HepG2 (cell line): ENCODE data around the gene PRCD. TPM values are rescaled to one million over a fixed set of nuclear protein-coding genes. Genes with fewer than 3 reads are reported as not detected.

Experiments used
- ARID5B ChIP-seq: IDR thresholded peaks from 2 replicates; pipeline ENCODE4 v1.4.0; 2020; ENCODE audit warnings: mild to moderate bottlenecking, missing genetic modification reagents
- ERF ChIP-seq: IDR thresholded peaks from 2 replicates; pipeline ENCODE4 v1.6.1; 2018; ENCODE audit warnings: missing biosample characterization, missing genetic modification reagents
- GMEB2 ChIP-seq: IDR thresholded peaks from 2 replicates; pipeline ENCODE4 v1.6.1; 2016; ENCODE audit warnings: missing biosample characterization, missing genetic modification reagents, low read depth
- HNRNPLL ChIP-seq: fragments of 200-400 bp; formaldehyde crosslinking; IDR thresholded peaks from 2 replicates; pipeline ENCODE4 v1.6.1; 2017; ENCODE audit warnings: mild to moderate bottlenecking, low read depth, low read length; ENCODE audit not compliant: poor library complexity, severe bottlenecking
- KDM5B ChIP-seq: sonication (generic); formaldehyde crosslinking; IDR thresholded peaks from 2 replicates; pipeline ENCODE4 v1.4.0; 2020; ENCODE audit warnings: missing genetic modification reagents, mild to moderate bottlenecking, borderline replicate concordance
- MATR3 ChIP-seq: sonication (generic); formaldehyde crosslinking; IDR thresholded peaks from 2 replicates; pipeline ENCODE4 v1.4.0; 2020; ENCODE audit warnings: missing genetic modification reagents
- RFXAP ChIP-seq: sonication (generic); formaldehyde crosslinking; IDR thresholded peaks from 2 replicates; pipeline ENCODE4 v1.4.0; 2020; ENCODE audit warnings: missing genetic modification reagents, borderline replicate concordance
- SP1 ChIP-seq, 2 experiments: fragments of 450-650 bp in 1 of 2; sonication (generic) in 1 of 2; formaldehyde crosslinking in 1 of 2; IDR thresholded peaks; 2 replicates each; pipeline versions ENCODE4 v1.4.0 to v1.6.1; 2016 to 2020; ENCODE audit warnings: missing genetic modification reagents in 1 of 2
- TARDBP ChIP-seq: sonication (generic); formaldehyde crosslinking; IDR thresholded peaks from 2 replicates; pipeline ENCODE4 v1.8.0; 2022; ENCODE audit warnings: mild to moderate bottlenecking, missing genetic modification reagents
- ZNF329 ChIP-seq: sonication (generic); formaldehyde crosslinking; IDR thresholded peaks from 2 replicates; pipeline ENCODE4 v1.9.0; 2021; ENCODE audit warnings: low read depth, mild to moderate bottlenecking, missing genetic modification reagents
- ZNF33A ChIP-seq: sonication (generic); formaldehyde crosslinking; IDR thresholded peaks from 2 replicates; pipeline ENCODE4 v1.5.1; 2020; ENCODE audit warnings: missing genetic modification reagents, mild to moderate bottlenecking, moderate library complexity, borderline replicate concordance
- ZNF563 ChIP-seq: sonication (generic); formaldehyde crosslinking; IDR thresholded peaks from 2 replicates; pipeline ENCODE4 v1.8.0; 2022; ENCODE audit warnings: mild to moderate bottlenecking, moderate library complexity, missing genetic modification reagents
- ZNF660 ChIP-seq: sonication (generic); formaldehyde crosslinking; IDR thresholded peaks from 2 replicates; pipeline ENCODE4 v1.5.1; 2020; ENCODE audit warnings: mild to moderate bottlenecking, low read depth, missing genetic modification reagents, borderline replicate concordance
- ZNF687 ChIP-seq: sonication (generic); formaldehyde crosslinking; IDR thresholded peaks from 2 replicates; pipeline ENCODE4 v1.5.1; 2020; ENCODE audit warnings: mild to moderate bottlenecking, missing genetic modification reagents, moderate library complexity
- ZSCAN21 ChIP-seq: sonication (generic); formaldehyde crosslinking; IDR thresholded peaks from 2 replicates; pipeline ENCODE4 v1.8.0; 2022; ENCODE audit warnings: mild to moderate bottlenecking, missing genetic modification reagents, moderate library complexity, borderline replicate concordance
- ZSCAN9 ChIP-seq: IDR thresholded peaks from 2 replicates; pipeline ENCODE4 v1.6.1; 2016; ENCODE audit warnings: borderline replicate concordance
- polyA plus RNA-seq, 8 experiments: library from polyadenylated mRNA; depleted of rRNA in 3 of 8; stranded (reverse) in 7 of 8; unstranded in 1 of 8; fragments of >200 nt; fragmentation: Illumina TruSeq in 4 of 8; extraction: Trizol in 4 of 8; gene quantifications; 2 replicates each; pipeline versions ENCODE4 v1.2.1 to v1.2.3, GENCODE V29; 2011 to 2016; ENCODE audit warnings: low read depth in 4 of 8, missing spikeins in 1 of 8, mixed read lengths in 1 of 8; ENCODE audit not compliant: insufficient read depth in 1 of 8
- total RNA-seq, 5 experiments: library from RNA; depleted of rRNA; stranded (reverse); fragments of >200 nt; fragmentation: Illumina TruSeq; extraction: Trizol; gene quantifications; 2 replicates each; pipeline ENCODE4 v1.2.3, GENCODE V29; 2016; ENCODE audit warnings: low read depth in 1 of 5

Gene PRCD
- total and polyA plus RNA-seq, 2 of the 13 experiments (the other 11 are each of a cell fraction or from before 2014, with no cell fraction given), result 0.51 TPM; not detected in 1

- TF ChIP-seq ARID5B, result peak; percentile 21; the same call in 1 of the 2 replicates
- 0 out of 2 replicates have a peak, but pooled peaks have one; percentile 29 for TF ChIP-seq TARDBP
- no peak for TF ChIP-seq GMEB2
- TF ChIP-seq ZNF687 (CRISPR knock-in tag), result peak; percentile 94
- TF ChIP-seq ERF (CRISPR knock-in tag), result peak; percentile 57; the same call in 1 of the 2 replicates
- TF ChIP-seq HNRNPLL, result peak; percentile 28
- TF ChIP-seq ZSCAN21, result peak; percentile 75; the same call in 1 of the 2 replicates
- no peak for TF ChIP-seq SP1 (IDR thresholded peaks at IDR 0.05)
- peak; percentile 57 for TF ChIP-seq SP1 (CRISPR knock-in tag; IDR thresholded peaks at IDR 0.05)
- TF ChIP-seq ZNF660, result peak; percentile 21; the same call in 1 of the 2 replicates
- peak; percentile 48; the same call in 1 of the 2 replicates for TF ChIP-seq ZNF329 (CRISPR knock-in tag)
- no peak for TF ChIP-seq ZNF33A
- TF ChIP-seq MATR3 (CRISPR knock-in tag), result no peak
- peak; percentile 39; the same call in 1 of the 2 replicates for TF ChIP-seq KDM5B (CRISPR knock-in tag)
- TF ChIP-seq ZNF563 (CRISPR knock-in tag), result peak; percentile 56; the same call in 1 of the 2 replicates
- TF ChIP-seq ZSCAN9 (CRISPR knock-in tag), result peak; percentile 28; the same call in 1 of the 2 replicates
- no peak for TF ChIP-seq RFXAP
Observed at GRCh38 chr17:76527430-76528111, 12.3 kb upstream of the PRCD start (continued).
